H9 (cell line): ENCODE data around the gene CXCR5. TPM values are rescaled to one million over a fixed set of nuclear protein-coding genes. Genes with fewer than 3 reads are reported as not detected.

Experiments used
- DNase-seq: peaks from one replicate; pipeline ENCODE4 v3.0.0-alpha.2; 2017
- H2AFZ ChIP-seq: one replicate; pipeline ENCODE4 v1.6.1; 2013; ENCODE audit warnings: mild to moderate bottlenecking, low read length, control low read depth, moderate library complexity
- H2AK5ac ChIP-seq: 2 replicates; pipeline ENCODE4 v1.6.1; 2013; ENCODE audit warnings: low read length, control low read depth, mixed read lengths; ENCODE audit not compliant: insufficient read length
- H2BK120ac ChIP-seq: one replicate; pipeline ENCODE4 v1.6.1; 2013; ENCODE audit warnings: low read depth, mild to moderate bottlenecking, low read length, control low read depth, inconsistent platforms; ENCODE audit not compliant: poor library complexity, severe bottlenecking
- H2BK12ac ChIP-seq: 2 replicates; pipeline ENCODE4 v1.6.1; 2013; ENCODE audit warnings: low read length, control low read depth, mixed read lengths, low read depth; ENCODE audit not compliant: insufficient read length
- H2BK15ac ChIP-seq: 2 replicates; pipeline ENCODE4 v1.6.1; 2013; ENCODE audit warnings: low read depth, low read length, control low read depth
- H2BK20ac ChIP-seq: one replicate; pipeline ENCODE4 v1.6.1; 2013; ENCODE audit warnings: low read depth, mild to moderate bottlenecking, low read length, control low read depth, inconsistent platforms; ENCODE audit not compliant: poor library complexity, severe bottlenecking
- H2BK5ac ChIP-seq: 2 replicates; pipeline ENCODE4 v1.6.1; 2013; ENCODE audit warnings: low read length, control low read depth, mixed read lengths; ENCODE audit not compliant: insufficient read length
- H3K14ac ChIP-seq: 2 replicates; pipeline ENCODE4 v1.6.1; 2013; ENCODE audit warnings: low read length, control low read depth; ENCODE audit not compliant: insufficient read depth
- H3K18ac ChIP-seq: 2 replicates; pipeline ENCODE4 v1.6.1; 2013; ENCODE audit warnings: low read depth, mild to moderate bottlenecking, mixed read lengths, low read length, control low read depth; ENCODE audit not compliant: insufficient read length
- H3K23ac ChIP-seq: 2 replicates; pipeline ENCODE4 v1.6.1; 2013; ENCODE audit warnings: low read length, control low read depth, mixed read lengths, low read depth; ENCODE audit not compliant: insufficient read length
- H3K23me2 ChIP-seq: 2 replicates; pipeline ENCODE4 v1.6.1; 2013; ENCODE audit warnings: low read depth, mild to moderate bottlenecking, mixed read lengths, low read length, control low read depth; ENCODE audit not compliant: insufficient read length, poor library complexity, severe bottlenecking
- H3K27ac ChIP-seq: 2 replicates; pipeline ENCODE4 v1.5.1; 2013; ENCODE audit warnings: low read length, control low read depth, mixed read lengths, low read depth; ENCODE audit not compliant: insufficient read length
- H3K27me3 ChIP-seq: 2 replicates; pipeline ENCODE4 v1.6.1; 2013; ENCODE audit warnings: low read length, control low read depth, inconsistent platforms; ENCODE audit not compliant: insufficient read depth
- H3K4ac ChIP-seq: 2 replicates; pipeline ENCODE4 v1.6.1; 2013; ENCODE audit warnings: low read depth, mild to moderate bottlenecking, control low read depth, inconsistent platforms, low read length, moderate library complexity
- H3K4me1 ChIP-seq: 2 replicates; pipeline ENCODE4 v1.6.1; 2013; ENCODE audit warnings: low read length, control low read depth, inconsistent platforms; ENCODE audit not compliant: insufficient read depth
- H3K4me2 ChIP-seq: 2 replicates; pipeline ENCODE4 v1.6.1; 2013; ENCODE audit warnings: low read length, control low read depth, mixed read lengths; ENCODE audit not compliant: insufficient read length, insufficient read depth
- H3K56ac ChIP-seq: 2 replicates; pipeline ENCODE4 v1.6.1; 2013; ENCODE audit warnings: low read depth, mild to moderate bottlenecking, mixed read lengths, low read length, control low read depth; ENCODE audit not compliant: insufficient read length
- H3K79me1 ChIP-seq: 2 replicates; pipeline ENCODE4 v1.6.1; 2013; ENCODE audit warnings: low read depth, mild to moderate bottlenecking, moderate library complexity, low read length, control low read depth, inconsistent platforms; ENCODE audit not compliant: insufficient read depth, poor library complexity, severe bottlenecking
- H3K79me2 ChIP-seq: 2 replicates; pipeline ENCODE4 v1.6.1; 2013; ENCODE audit warnings: low read length, control low read depth, inconsistent platforms; ENCODE audit not compliant: insufficient read depth
- H3K9ac ChIP-seq: 2 replicates; pipeline ENCODE4 v1.6.1; 2013; ENCODE audit warnings: low read length, control low read depth, mixed read lengths; ENCODE audit not compliant: insufficient read length; ENCODE audit errors: extremely low read depth
- H3K9me3 ChIP-seq: one replicate; pipeline ENCODE4 v1.6.1; 2013; ENCODE audit warnings: low read depth, low read length, inconsistent platforms; ENCODE audit not compliant: control insufficient read depth
- H3T11ph ChIP-seq: one replicate; pipeline ENCODE4 v1.6.1; 2013; ENCODE audit warnings: mild to moderate bottlenecking, low read length, control low read depth, inconsistent platforms
- H4K20me1 ChIP-seq: one replicate; pipeline ENCODE4 v1.6.1; 2013; ENCODE audit not compliant: control insufficient read depth, insufficient read length, insufficient read depth
- H4K5ac ChIP-seq: 2 replicates; pipeline ENCODE4 v1.6.1; 2013; ENCODE audit warnings: low read depth, mild to moderate bottlenecking, mixed read lengths, low read length, control low read depth; ENCODE audit not compliant: insufficient read length
- H4K8ac ChIP-seq: replicated peaks from 2 replicates; pipeline ENCODE4 v1.6.1; 2013; ENCODE audit warnings: low read length, control low read depth, mixed read lengths, low read depth; ENCODE audit not compliant: insufficient read length
- H4K91ac ChIP-seq: 2 replicates; pipeline ENCODE4 v1.6.1; 2013; ENCODE audit warnings: low read depth, mild to moderate bottlenecking, moderate library complexity, mixed read lengths, low read length, control low read depth; ENCODE audit not compliant: insufficient read length
- H3K27ac Mint-ChIP-seq, 3 experiments: 2 replicates in 2 of 3; 3 replicates in 1 of 3; pipeline ENCODE4 v1.8.0; 2020 to 2021; ENCODE audit warnings: mixed read lengths in 3 of 3, mild to moderate bottlenecking in 1 of 3, moderate library complexity in 1 of 3
- H3K27me3 Mint-ChIP-seq: 2 replicates; pipeline ENCODE4 v1.8.0; 2021; ENCODE audit warnings: low read depth, mild to moderate bottlenecking, moderate library complexity, mixed read lengths
- H3K36me3 Mint-ChIP-seq, 3 experiments: 2 replicates in 2 of 3; 3 replicates in 1 of 3; pipeline ENCODE4 v1.8.0; 2020 to 2021; ENCODE audit warnings: low read depth in 3 of 3, mixed read lengths in 3 of 3; ENCODE audit not compliant: insufficient read depth in 1 of 3
- H3K4me1 Mint-ChIP-seq, 2 experiments: 2 replicates each; pipeline ENCODE4 v1.8.0; 2020; ENCODE audit warnings: mixed read lengths in 2 of 2
- H3K4me3 Mint-ChIP-seq, 2 experiments: 2 replicates in 1 of 2; 3 replicates in 1 of 2; pipeline ENCODE4 v1.8.0; 2020 to 2021; ENCODE audit warnings: mild to moderate bottlenecking in 2 of 2, mixed read lengths in 2 of 2, moderate library complexity in 1 of 2
- H3K9me3 Mint-ChIP-seq, 2 experiments: 2 replicates in 1 of 2; 3 replicates in 1 of 2; pipeline ENCODE4 v1.8.0; 2020; ENCODE audit warnings: mild to moderate bottlenecking in 2 of 2, mixed read lengths in 2 of 2, moderate library complexity in 1 of 2
- CTCF ChIP-seq: fragments of 200-600 bp; sonication (generic); conservative IDR thresholded peaks from 3 replicates; pipeline ENCODE4 v1.8.0; 2021; ENCODE audit warnings: antibody characterized with exemption, mild to moderate bottlenecking
- WGBS: extraction: QIAGEN DNeasy Blood & Tissue Kit; methylation state at CpG from one replicate; pipeline ENCODE4 v1.1.7; 2013; ENCODE audit warnings: missing lambda C conversion rate, low lambda C conversion rate, mixed read lengths; ENCODE audit not compliant: insufficient read length; ENCODE audit errors: extremely low coverage; 5-methylcytosine and 5-hydroxymethylcytosine counted together
- total RNA-seq: library from RNA; stranded (reverse); gene quantifications from 2 replicates; pipeline ENCODE4 v1.2.1, GENCODE V29; 2021

CXCR5 gene
- total RNA-seq, 1 experiment from 2014 or later, result 0.07 TPM

- no peak overlapping the region for H3K4me2 ChIP-seq
- H2BK5ac ChIP-seq, result no peak overlapping the region
- no peaks in the 10 kb centered on the region for H3K9me3 ChIP-seq
- Mint-ChIP-seq H3K4me3 (no peak overlapping the region), H3K27me3 (peaks cover 23% of the 10 kb centered on the region), H3K27ac (peak overlapping the region in 1 of 3 experiments; percentile 46; a peak in 1 of 7 replicates), H3K4me1 (peaks cover 28 to 42% of the 10 kb centered on the region in 2 experiments), H3K36me3 (peaks cover 7 to 18% (median 18%) of the 10 kb centered on the region in 3 experiments; a peak in 6 of 7 replicates), H3K9me3 (no peaks in the 10 kb centered on the region; a peak in 1 of 5 replicates)
- H2BK15ac ChIP-seq, result no peak overlapping the region
- no peak overlapping the region for H3K56ac ChIP-seq
- H3K18ac ChIP-seq, result no peak overlapping the region
- peaks cover 6% of the 10 kb centered on the region; the same call in 1 of the 2 replicates for H3K4me1 ChIP-seq
- H3K14ac ChIP-seq, result no peak overlapping the region
- H3K79me1 ChIP-seq, result no peaks in the 10 kb centered on the region
- DNase-seq, result no peak
- H2BK12ac ChIP-seq, result no peak overlapping the region
- H4K91ac ChIP-seq, result no peak overlapping the region
- H3K23ac ChIP-seq, result no peak overlapping the region
- no peak overlapping the region for H3K4ac ChIP-seq
- H3K27me3 ChIP-seq, result no peaks in the 10 kb centered on the region; the same call in 1 of the 2 replicates
- no peak for TF ChIP-seq CTCF
- no peak overlapping the region for H3T11ph ChIP-seq
- H2BK120ac ChIP-seq, result no peak overlapping the region
- no peak overlapping the region for H2AFZ ChIP-seq
- H3K27ac ChIP-seq, result no peak overlapping the region
- no peak overlapping the region for H2BK20ac ChIP-seq
- H2AK5ac ChIP-seq, result no peak overlapping the region
- no peak overlapping the region for H4K8ac ChIP-seq
- no peaks in the 10 kb centered on the region for H3K79me2 ChIP-seq
- H3K23me2 ChIP-seq, result no peaks in the 10 kb centered on the region
- WGBS, result no CpG with 5 or more reads among the region's 19 CpGs
- no peak overlapping the region for H3K9ac ChIP-seq
- H4K20me1 ChIP-seq, result no peaks in the 10 kb centered on the region
- H4K5ac ChIP-seq, result no peak overlapping the region
Observed at GRCh38 chr11:118894192-118894591, 10.5 kb downstream of the CXCR5 start.
